PC-9 (cell line): ENCODE data around the gene ZSWIM1. TPM values are rescaled to one million over a fixed set of nuclear protein-coding genes. Genes with fewer than 3 reads are reported as not detected.

Experiments
- Bru-seq: library from RNA; stranded (reverse); fragments of 400-500 nt; gene quantifications from one replicate; lab custom pipeline; 2021; lab: Mats Ljungman, UMichigan
- BruChase-seq, 2 experiments: library from RNA; stranded (reverse); fragments of 400-500 nt; gene quantifications; one replicate each; lab custom pipeline; 2021; lab: Mats Ljungman, UMichigan
- BruUV-seq: library from RNA; stranded (reverse); fragments of 400-500 nt; replicated peaks from 2 replicates; lab custom pipeline; 2021; lab: Mats Ljungman, UMichigan
- CTCF ChIA-PET: fragments of 300-600 bp; sonication (Branson Sonifier 250); formaldehyde crosslinking; loops from one replicate; lab custom pipeline; 2022; ENCODE audit warnings: antibody characterized with exemption; lab: Charles Lee
- POLR2A ChIA-PET: fragments of 300-600 bp; sonication (Branson Sonifier 250); formaldehyde crosslinking; loops from one replicate; lab custom pipeline; 2022; ENCODE audit warnings: antibody characterized with exemption; ENCODE audit not compliant: unreplicated experiment; lab: Charles Lee
- DNase-seq, 2 experiments: peaks; one replicate each; pipeline versions ENCODE4 v3.0.0 to v3.0.0-alpha.2; 2015 to 2022; ENCODE audit warnings: mixed read lengths in 1 of 2
- H2AFZ ChIP-seq: fragments of 200-600 bp; sonication (generic); 2 replicates; pipeline ENCODE4 v1.8.1; 2017; ENCODE audit warnings: antibody characterized with exemption
- H3F3A ChIP-seq: fragments of 200-600 bp; sonication (generic); 2 replicates; pipeline ENCODE4 v1.8.1; 2017; ENCODE audit warnings: antibody characterized with exemption, mild to moderate bottlenecking, low read depth; ENCODE audit not compliant: insufficient read depth
- H3K27ac ChIP-seq: fragments of 200-600 bp; sonication (generic); 2 replicates; pipeline ENCODE4 v1.6.1; 2016; ENCODE audit warnings: mixed run types
- H3K27me3 ChIP-seq: fragments of 200-600 bp; sonication (generic); 2 replicates; pipeline ENCODE4 v1.6.1; 2016; ENCODE audit warnings: low read depth, mixed run types; ENCODE audit not compliant: insufficient read depth
- H3K36me3 ChIP-seq: fragments of 200-600 bp; sonication (generic); 2 replicates; pipeline ENCODE4 v1.6.1; 2016; ENCODE audit warnings: low read depth, mixed run types
- H3K4me1 ChIP-seq: fragments of 200-600 bp; sonication (generic); replicated peaks from 2 replicates; pipeline ENCODE4 v1.6.1; 2016; ENCODE audit warnings: mixed run types; ENCODE audit not compliant: insufficient read depth
- H3K4me2 ChIP-seq: fragments of 200-600 bp; sonication (generic); 2 replicates; pipeline ENCODE4 v1.6.1; 2017; ENCODE audit warnings: mixed run types
- H3K4me3 ChIP-seq: fragments of 200-600 bp; sonication (generic); 2 replicates; pipeline ENCODE4 v1.6.1; 2016; ENCODE audit warnings: mixed run types
- H3K79me2 ChIP-seq: fragments of 200-600 bp; sonication (generic); 2 replicates; pipeline ENCODE4 v1.6.1; 2017; ENCODE audit warnings: low read depth, mixed run types
- H3K9me2 ChIP-seq: fragments of 200-600 bp; sonication (generic); 2 replicates; pipeline ENCODE4 v1.8.1; 2017; ENCODE audit warnings: mild to moderate bottlenecking; ENCODE audit not compliant: insufficient read depth
- H3K9me3 ChIP-seq: fragments of 200-600 bp; sonication (generic); 2 replicates; pipeline ENCODE4 v1.8.1; 2016; ENCODE audit warnings: low read depth; ENCODE audit not compliant: insufficient read depth
- H4K20me1 ChIP-seq: fragments of 200-600 bp; sonication (generic); 2 replicates; pipeline ENCODE4 v1.8.1; 2017; ENCODE audit not compliant: insufficient read depth
- CTCF ChIP-seq: fragments of 200-600 bp; sonication (generic); conservative IDR thresholded peaks from 2 replicates; pipeline ENCODE4 v1.6.1; 2017; ENCODE audit warnings: mixed run types, antibody characterized with exemption, mild to moderate bottlenecking, moderate library complexity
- EZH2 ChIP-seq: fragments of 200-600 bp; sonication (generic); IDR thresholded peaks from 2 replicates; pipeline ENCODE4 v1.8.0; 2017; ENCODE audit warnings: antibody characterized with exemption, low read depth
- intact Hi-C: fragments of 100-400 bp; cut with micrococcal nuclease; formaldehyde crosslinking; loops from one replicate; pipeline ENCODE4 v1.10.0; 2022; ENCODE audit not compliant: unreplicated experiment
- long read RNA-seq: library from polyadenylated mRNA; stranded (forward); transcript quantifications from one replicate; pipeline ENCODE4 v2.0.0, GENCODE V29; 2022
- total RNA-seq: library from RNA; stranded (reverse); gene quantifications from 2 replicates; pipeline ENCODE4 v1.2.3, GENCODE V29; 2021

The ZSWIM1 gene
- total RNA-seq (13.2 and 13.5 TPM in 2 replicates), Bru-seq, nascent RNA (percentile 76 among the genes with signal in this experiment), BruChase-seq, experiment 1, labeled RNA remaining after a 2-hour chase (percentile 80 among the genes with signal in this experiment), BruChase-seq, experiment 2, labeled RNA remaining after a 6-hour chase (percentile 66 among the genes with signal in this experiment)
- long read RNA-seq, partial matches to known transcripts: 3 of 6 reads
- long read RNA-seq, other reads (novel, unspliced or antisense): 1 of 6 reads

GRCh38 chr20:45880988-45881788 is at the start of gene ZSWIM1:
ZSWIM1 (plus strand) TSS chr20:45881227; CDS start chr20:45882593, 1,366 bp downstream.
- CTCF ChIA-PET: interaction anchor here (0.5 to 0.6 kb wide), 2 partner anchors 82 to 1673 kb away, joined by 3 to 8 read pairs; no protein-coding TSS in a partner anchor
- no peaks in the 10 kb centered on the region for H4K20me1 ChIP-seq
- intact Hi-C loops: loop anchor here (2.0 kb wide), 1 partner anchor 24 kb away; the partner anchor contains the start of genes ACOT8 and ZSWIM3
- peaks cover 31% of the 10 kb centered on the region for H3K4me1 ChIP-seq
- peak; percentile 98 to 99 for DNase-seq
- peaks cover 26% of the 10 kb centered on the region for H3F3A ChIP-seq
- H2AFZ ChIP-seq: peak within 1 kb of the TSS; percentile 79
- peak within 1 kb of the TSS; percentile 14; the same call in 1 of the 2 replicates for H3K27ac ChIP-seq
- POLR2A ChIA-PET: interaction anchor here (0.5 to 0.7 kb wide), 10 partner anchors 25 to 1279 kb away, joined by 3 to 5 read pairs (median 3); no protein-coding TSS in a partner anchor
- peaks cover 33% of the 10 kb centered on the region for H3K79me2 ChIP-seq
- H3K9me3 ChIP-seq: no peaks in the 10 kb centered on the region
- H3K9me2 ChIP-seq: no peaks in the 10 kb centered on the region
- H3K4me3 ChIP-seq: peak within 1 kb of the TSS; percentile 67
- H3K36me3 ChIP-seq: peaks cover 8% of the 10 kb centered on the region; the same call in 1 of the 2 replicates
- H3K27me3 ChIP-seq: no peaks in the 10 kb centered on the region
- BruUV-seq: TSS peak; percentile 54
- H3K4me2 ChIP-seq: peak within 1 kb of the TSS; percentile 86
- no peak for TF ChIP-seq CTCF
- no peak for TF ChIP-seq EZH2

GRCh38 chr20:45832619-45833018 is 48.4 kb upstream of the ZSWIM1 start:
- Histone ChIP-seq H3K9me3 (no peaks in the 10 kb centered on the region), H3F3A (peaks cover 31% of the 10 kb centered on the region), H3K79me2 (no peaks in the 10 kb centered on the region), H3K27ac (no peak overlapping the region), H3K9me2 (no peaks in the 10 kb centered on the region), H3K4me2 (peak overlapping the region; percentile 75), H3K4me3 (no peak overlapping the region; the same call in 1 of the 2 replicates), H3K36me3 (no peaks in the 10 kb centered on the region), H2AFZ (peak overlapping the region; percentile 77; the same call in 1 of the 2 replicates), H3K4me1 (peaks cover 18% of the 10 kb centered on the region), H4K20me1 (no peaks in the 10 kb centered on the region), H3K27me3 (no peaks in the 10 kb centered on the region)
- POLR2A ChIA-PET: interaction anchor here (0.5 kb wide), 1 partner anchor 48 kb away, joined by 3 read pairs; the partner anchor contains the start of gene ZSWIM1
- BruUV-seq: no TSS peak
- CTCF ChIA-PET: interaction anchor here (0.6 kb wide), 1 partner anchor 38 kb away, joined by 3 read pairs; no protein-coding TSS in a partner anchor
- intact Hi-C loops: no loop called here
- DNase-seq: no peak
- TF ChIP-seq CTCF (no peak), EZH2 (no peak)
